GM12873 (cell line): ENCODE data around the gene ANKRD36B.
"Not testable (repeated sequence)": the region's sequence is repeated elsewhere in the genome, so short reads cannot be mapped to it uniquely, and the experiment has no call there.

Experiments used
- TF ChIP-seq, protein P1 (sequence below): IDR thresholded peaks from 2 replicates; pipeline ENCODE4 v1.5.1; 2012; ENCODE audit warnings: low read depth, mild to moderate bottlenecking, moderate library complexity, low read length, control low read depth; ENCODE audit not compliant: insufficient read depth; ENCODE audit errors: missing control alignments

ANKRD36B gene

DNA sequence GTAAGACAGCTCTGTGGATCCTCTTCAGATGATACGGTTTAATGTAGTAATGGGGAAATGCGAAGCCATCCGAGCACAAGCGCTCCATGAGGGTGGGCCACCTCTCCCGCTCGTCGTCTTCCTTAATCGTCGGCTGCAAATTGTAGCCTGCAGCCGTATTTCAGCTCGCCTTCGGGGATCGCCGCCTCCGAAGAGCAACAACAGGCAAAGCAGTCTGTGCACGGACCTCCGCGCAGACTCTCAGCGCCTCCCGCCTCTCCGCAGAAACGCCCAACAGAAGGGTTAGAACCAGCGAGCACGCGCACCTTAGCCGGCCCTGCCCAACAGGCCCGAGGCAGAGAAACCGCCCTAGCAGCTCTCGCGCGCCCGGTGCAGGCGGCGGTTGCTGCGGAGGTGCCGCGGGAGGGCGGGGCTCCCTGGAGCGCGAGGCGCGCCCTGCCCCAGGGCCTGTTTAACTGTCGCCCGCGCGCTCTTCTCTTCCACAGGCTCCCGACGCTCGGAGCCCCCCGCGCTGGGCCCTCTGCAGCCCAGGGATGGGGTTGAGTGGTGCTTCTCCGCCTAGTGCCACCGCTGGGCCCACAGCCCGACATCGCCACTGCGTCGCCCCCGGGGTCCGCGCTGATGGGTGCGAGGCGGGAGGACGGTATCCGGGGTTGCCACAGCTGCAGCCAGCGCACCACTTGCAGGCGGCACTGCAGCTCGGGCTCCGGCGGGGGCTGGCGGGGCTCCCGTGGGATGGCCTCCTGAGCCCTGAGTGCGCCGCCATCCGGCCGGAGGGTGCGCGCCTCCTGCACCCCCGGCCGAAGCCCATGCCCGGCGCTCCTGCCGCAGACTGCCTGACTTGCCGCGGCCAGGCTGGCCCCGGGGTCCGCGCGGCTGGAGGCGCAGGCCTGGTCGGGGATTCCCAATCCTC is at the start of gene ANKRD36B:
ANKRD36B (minus strand) TSS at position 280 of the 913 bp plus-strand sequence; CDS start at position 88, 192 bp downstream.
- TF ChIP-seq, protein P1, sequence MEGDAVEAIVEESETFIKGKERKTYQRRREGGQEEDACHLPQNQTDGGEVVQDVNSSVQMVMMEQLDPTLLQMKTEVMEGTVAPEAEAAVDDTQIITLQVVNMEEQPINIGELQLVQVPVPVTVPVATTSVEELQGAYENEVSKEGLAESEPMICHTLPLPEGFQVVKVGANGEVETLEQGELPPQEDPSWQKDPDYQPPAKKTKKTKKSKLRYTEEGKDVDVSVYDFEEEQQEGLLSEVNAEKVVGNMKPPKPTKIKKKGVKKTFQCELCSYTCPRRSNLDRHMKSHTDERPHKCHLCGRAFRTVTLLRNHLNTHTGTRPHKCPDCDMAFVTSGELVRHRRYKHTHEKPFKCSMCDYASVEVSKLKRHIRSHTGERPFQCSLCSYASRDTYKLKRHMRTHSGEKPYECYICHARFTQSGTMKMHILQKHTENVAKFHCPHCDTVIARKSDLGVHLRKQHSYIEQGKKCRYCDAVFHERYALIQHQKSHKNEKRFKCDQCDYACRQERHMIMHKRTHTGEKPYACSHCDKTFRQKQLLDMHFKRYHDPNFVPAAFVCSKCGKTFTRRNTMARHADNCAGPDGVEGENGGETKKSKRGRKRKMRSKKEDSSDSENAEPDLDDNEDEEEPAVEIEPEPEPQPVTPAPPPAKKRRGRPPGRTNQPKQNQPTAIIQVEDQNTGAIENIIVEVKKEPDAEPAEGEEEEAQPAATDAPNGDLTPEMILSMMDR, result not testable (repeated sequence)

DNA sequence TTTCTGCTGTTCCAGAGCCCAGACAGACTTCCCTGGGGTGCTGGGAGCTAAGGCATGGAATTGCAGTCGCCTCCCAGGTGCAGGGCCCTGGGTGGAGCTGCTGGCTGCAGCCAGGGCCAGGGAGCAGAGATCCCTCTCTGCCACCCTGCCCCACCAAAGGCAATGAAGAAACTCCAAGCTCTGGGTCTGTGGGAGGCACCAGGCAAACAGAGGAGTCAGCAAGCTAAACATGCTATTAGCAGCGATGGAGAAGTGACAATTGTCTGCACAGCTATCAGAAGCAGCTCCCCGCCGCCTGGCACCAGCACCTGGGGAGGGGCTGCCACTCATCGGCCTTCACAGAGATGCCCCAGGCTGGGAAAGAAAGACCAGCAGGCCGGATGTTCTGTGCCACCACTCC is 28.2 kb upstream of the ANKRD36B start:
- TF ChIP-seq, protein P1, result no peak

DNA sequence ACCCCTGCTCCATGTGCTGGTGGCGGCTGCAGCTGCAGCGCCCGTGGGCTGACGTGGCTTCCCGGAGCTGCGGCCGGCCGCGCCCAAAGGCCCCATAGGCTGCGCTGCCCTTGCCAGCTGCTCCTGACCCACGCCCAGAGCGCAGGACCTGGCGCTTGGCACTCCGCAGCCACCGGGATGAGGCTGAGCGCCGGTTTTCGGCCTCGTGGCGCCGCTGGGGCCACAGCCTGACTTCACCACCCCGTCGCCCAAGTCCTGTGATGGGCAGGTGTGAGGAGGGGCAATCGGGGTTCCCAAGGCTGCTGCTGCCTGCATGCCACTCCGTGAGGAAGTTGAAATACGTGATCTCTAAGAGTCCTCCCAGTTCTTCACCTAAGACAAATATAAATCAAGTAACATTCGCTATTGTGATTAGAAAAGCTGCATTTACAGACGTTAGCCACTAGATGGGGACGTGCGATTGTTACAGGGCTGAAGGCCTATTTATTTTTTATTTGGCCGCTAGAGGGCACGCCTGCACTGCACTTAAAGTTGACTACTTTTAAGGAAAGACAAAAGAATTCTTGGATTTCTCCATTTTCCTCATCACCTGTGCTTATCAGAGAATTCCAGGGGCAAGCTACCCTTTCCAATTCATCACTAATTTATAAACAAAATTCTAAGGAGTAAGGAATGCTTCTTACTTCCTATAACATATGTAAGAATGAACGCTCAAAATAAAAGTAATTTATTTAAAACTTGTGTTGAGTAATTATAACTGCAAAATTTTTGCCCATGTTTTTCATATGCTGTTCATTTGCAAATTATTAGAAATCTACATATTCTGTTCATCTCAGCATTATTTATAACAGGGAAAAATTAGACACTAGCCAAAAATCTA is 1.1 kb upstream of the ANKRD36B start:
- TF ChIP-seq, protein P1, result peak; percentile 83

DNA sequence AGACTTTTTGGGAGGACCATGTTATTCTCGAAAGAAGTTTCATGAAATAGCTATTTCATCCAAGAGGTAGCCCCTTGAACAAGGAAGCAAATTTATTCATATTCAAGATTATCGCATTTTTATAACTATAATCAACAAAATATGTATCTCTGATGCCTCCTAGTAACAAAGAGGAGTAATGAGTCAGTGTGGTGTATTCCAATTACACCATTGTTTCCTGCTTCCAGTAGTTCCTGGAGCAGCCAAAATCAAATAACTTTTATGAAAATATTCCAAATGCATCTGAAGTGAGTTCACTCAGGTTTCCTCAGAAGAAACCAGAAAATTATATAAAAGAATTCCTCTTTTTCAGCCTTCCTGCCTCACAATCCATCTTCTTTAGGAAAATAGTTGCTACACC is 43.0 kb downstream of the ANKRD36B start:
- TF ChIP-seq, protein P1, result no peak
